Natural killer cell (primary cell): Measurements from ENCODE around the gene MAST2. TPM values are rescaled to one million over a fixed set of nuclear protein-coding genes. Genes with fewer than 3 reads are reported as not detected.

Experiments
- ATAC-seq, 3 donors: fragments of 150-1000 bp in 2 of 3; fragments of 200-7000 bp in 1 of 3; cut with Tn5 transposase; 1 replicate in 1 of 3; 2 replicates in 2 of 3; pipeline ENCODE4 v1.10.0; 2021; ENCODE audit warnings: mild to moderate bottlenecking in 2 of 3, moderate library complexity in 2 of 3
- DNase-seq, 2 donors: peaks; one replicate each; pipeline versions ENCODE4 v3.0.0 to v3.0.0-alpha.2; 2013 to 2021; ENCODE audit warnings: mixed read lengths in 1 of 2
- H3K27ac ChIP-seq: one replicate; pipeline ENCODE4 v1.5.1; 2013; ENCODE audit warnings: mild to moderate bottlenecking, low read length
- H3K27me3 ChIP-seq: one replicate; pipeline ENCODE4 v1.6.1; 2013; ENCODE audit warnings: low read length; ENCODE audit not compliant: control insufficient read depth, insufficient read depth
- H3K36me3 ChIP-seq: one replicate; pipeline ENCODE4 v1.6.1; 2013; ENCODE audit warnings: low read length; ENCODE audit not compliant: control insufficient read depth, insufficient read depth
- H3K4me1 ChIP-seq: one replicate; pipeline ENCODE4 v1.6.1; 2013; ENCODE audit warnings: low read length; ENCODE audit not compliant: control insufficient read depth, insufficient read depth
- H3K4me3 ChIP-seq: one replicate; pipeline ENCODE4 v1.5.1; 2013; ENCODE audit warnings: low read length
- H3K9me3 ChIP-seq: one replicate; pipeline ENCODE4 v1.6.1; 2013; ENCODE audit warnings: low read length; ENCODE audit not compliant: control insufficient read depth, insufficient read depth
- H3K27ac Mint-ChIP-seq, 2 donors: one replicate each; pipeline ENCODE4 v1.8.0; 2022; ENCODE audit warnings: mild to moderate bottlenecking in 2 of 2, mixed read lengths in 2 of 2, moderate library complexity in 1 of 2
- H3K27me3 Mint-ChIP-seq, 2 donors: one replicate each; pipeline ENCODE4 v1.8.0; 2022; ENCODE audit warnings: low read depth in 2 of 2, mixed read lengths in 2 of 2
- H3K36me3 Mint-ChIP-seq: one replicate; pipeline ENCODE4 v1.8.0; 2022; ENCODE audit warnings: mixed read lengths
- H3K4me1 Mint-ChIP-seq, 2 donors: one replicate each; pipeline ENCODE4 v1.8.0; 2022; ENCODE audit warnings: mixed read lengths in 2 of 2
- H3K4me3 Mint-ChIP-seq: one replicate; pipeline ENCODE4 v1.8.0; 2022; ENCODE audit warnings: mild to moderate bottlenecking, moderate library complexity, mixed read lengths
- H3K9me3 Mint-ChIP-seq, 2 donors: one replicate each; pipeline ENCODE4 v1.8.0; 2022; ENCODE audit warnings: mixed read lengths in 2 of 2
- WGBS: methylation state at CpG from one replicate; pipeline ENCODE4 v1.1.7; 2013; ENCODE audit warnings: missing lambda C conversion rate; ENCODE audit not compliant: insufficient coverage; 5-methylcytosine and 5-hydroxymethylcytosine counted together
- intact Hi-C: fragments of 100-400 bp; cut with micrococcal nuclease; formaldehyde crosslinking; loops from one replicate; pipeline ENCODE4 v1.14.2; 2022
- total RNA-seq, 4 donors: library from RNA; stranded (reverse); fragments of 120-200 nt in 1 of 4; gene quantifications; one replicate each; pipeline versions ENCODE4 v1.2.3 to v1.2.4, GENCODE V29; 2013 to 2022
- TF ChIP-seq, protein P1 (sequence below): fragments of 200-600 bp; IDR thresholded peaks from one replicate; pipeline ENCODE4 v1.8.0; 2022; ENCODE audit warnings: antibody characterized with exemption

MAST2 gene
- total RNA-seq, 3 donors from 2014 or later (not counting 1 experiment from before 2014, with no cell fraction given): 25.3 to 28.6 (median 27.9) TPM

DNA sequence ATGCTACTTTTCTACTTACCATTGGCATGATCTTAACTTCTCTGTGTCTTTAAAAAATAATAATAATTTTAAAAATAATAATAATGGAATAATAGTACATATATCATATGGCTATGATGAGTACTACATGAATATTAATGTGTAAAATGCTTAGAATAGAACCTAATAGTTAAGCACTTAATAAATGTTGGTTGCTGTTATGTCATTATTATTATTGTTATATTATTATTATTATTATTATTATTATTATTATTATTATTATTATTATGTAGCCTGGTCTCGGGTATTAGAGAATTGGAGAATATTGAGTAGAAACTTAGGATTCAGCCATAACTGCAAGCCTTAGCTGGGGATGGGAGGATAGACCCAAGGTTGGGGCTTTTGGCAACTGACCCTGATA, 108.2 kb downstream of the MAST2 start:
- Histone ChIP-seq H3K4me1 (peaks cover 3% of the 10 kb centered on the region), H3K27ac (no peak overlapping the region), H3K4me3 (no peak overlapping the region), H3K27me3 (no peaks in the 10 kb centered on the region), H3K9me3 (no peaks in the 10 kb centered on the region), H3K36me3 (no peaks in the 10 kb centered on the region)
- Mint-ChIP-seq H3K36me3 (no peaks in the 10 kb centered on the region), H3K27me3 (no peaks in the 10 kb centered on the region), H3K4me3 (no peak overlapping the region), H3K27ac (no peak overlapping the region), H3K9me3 (no peaks in the 10 kb centered on the region), H3K4me1 (peaks cover 10 to 11% of the 10 kb centered on the region in 2 donors)
- WGBS: 100% methylated on average over 1 of the region's 1 CpG
- ATAC-seq: no peak
- intact Hi-C loops: no loop called here
- TF ChIP-seq, protein P1, sequence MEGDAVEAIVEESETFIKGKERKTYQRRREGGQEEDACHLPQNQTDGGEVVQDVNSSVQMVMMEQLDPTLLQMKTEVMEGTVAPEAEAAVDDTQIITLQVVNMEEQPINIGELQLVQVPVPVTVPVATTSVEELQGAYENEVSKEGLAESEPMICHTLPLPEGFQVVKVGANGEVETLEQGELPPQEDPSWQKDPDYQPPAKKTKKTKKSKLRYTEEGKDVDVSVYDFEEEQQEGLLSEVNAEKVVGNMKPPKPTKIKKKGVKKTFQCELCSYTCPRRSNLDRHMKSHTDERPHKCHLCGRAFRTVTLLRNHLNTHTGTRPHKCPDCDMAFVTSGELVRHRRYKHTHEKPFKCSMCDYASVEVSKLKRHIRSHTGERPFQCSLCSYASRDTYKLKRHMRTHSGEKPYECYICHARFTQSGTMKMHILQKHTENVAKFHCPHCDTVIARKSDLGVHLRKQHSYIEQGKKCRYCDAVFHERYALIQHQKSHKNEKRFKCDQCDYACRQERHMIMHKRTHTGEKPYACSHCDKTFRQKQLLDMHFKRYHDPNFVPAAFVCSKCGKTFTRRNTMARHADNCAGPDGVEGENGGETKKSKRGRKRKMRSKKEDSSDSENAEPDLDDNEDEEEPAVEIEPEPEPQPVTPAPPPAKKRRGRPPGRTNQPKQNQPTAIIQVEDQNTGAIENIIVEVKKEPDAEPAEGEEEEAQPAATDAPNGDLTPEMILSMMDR: no peak
- DNase-seq: no peak

DNA sequence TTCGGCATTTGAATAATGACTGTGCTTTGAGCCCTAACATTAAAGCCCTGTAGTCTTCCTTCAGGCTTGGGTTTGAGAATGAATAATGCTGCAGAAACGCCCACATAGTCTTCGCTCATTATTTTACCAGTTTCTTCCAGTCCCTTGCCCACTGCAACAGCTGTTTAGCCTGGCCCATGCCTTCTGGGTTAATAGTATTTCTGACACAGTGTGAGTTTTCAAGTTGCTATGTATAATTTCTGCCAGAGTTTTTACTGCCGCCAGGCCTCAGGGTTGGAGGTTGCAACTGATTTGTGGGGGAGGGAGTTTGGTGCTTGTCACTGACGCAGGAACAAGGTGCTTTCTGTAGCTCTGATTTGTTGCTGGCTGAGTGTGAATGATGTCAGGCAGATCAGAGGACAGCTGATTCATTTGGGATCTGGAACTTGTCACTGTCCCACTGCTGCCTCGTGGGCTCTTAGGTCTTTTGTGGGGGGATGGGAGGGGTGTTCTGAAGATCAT, 109.8 kb downstream of the MAST2 start:
- no peaks in the 10 kb centered on the region for H3K9me3 Mint-ChIP-seq
- intact Hi-C loops: no loop called here
- Histone ChIP-seq H3K27me3 (no peaks in the 10 kb centered on the region), H3K27ac (no peak overlapping the region), H3K4me3 (no peak overlapping the region), H3K36me3 (no peaks in the 10 kb centered on the region), H3K9me3 (no peaks in the 10 kb centered on the region), H3K4me1 (peaks cover 3% of the 10 kb centered on the region)
- DNase-seq (peak in 1 of 2 donors; percentile 9), ATAC-seq (peak in 2 of 3 donors; percentile 43 to 67)
- no peaks in the 10 kb centered on the region for H3K36me3 Mint-ChIP-seq
- no peaks in the 10 kb centered on the region for H3K27me3 Mint-ChIP-seq
- TF ChIP-seq, protein P1: no peak
- WGBS: 88% methylated on average over 6 of the region's 6 CpGs
- no peak overlapping the region for H3K27ac Mint-ChIP-seq
- no peak overlapping the region for H3K4me3 Mint-ChIP-seq
- H3K4me1 Mint-ChIP-seq: peaks cover 10 to 11% of the 10 kb centered on the region in 2 donors

DNA sequence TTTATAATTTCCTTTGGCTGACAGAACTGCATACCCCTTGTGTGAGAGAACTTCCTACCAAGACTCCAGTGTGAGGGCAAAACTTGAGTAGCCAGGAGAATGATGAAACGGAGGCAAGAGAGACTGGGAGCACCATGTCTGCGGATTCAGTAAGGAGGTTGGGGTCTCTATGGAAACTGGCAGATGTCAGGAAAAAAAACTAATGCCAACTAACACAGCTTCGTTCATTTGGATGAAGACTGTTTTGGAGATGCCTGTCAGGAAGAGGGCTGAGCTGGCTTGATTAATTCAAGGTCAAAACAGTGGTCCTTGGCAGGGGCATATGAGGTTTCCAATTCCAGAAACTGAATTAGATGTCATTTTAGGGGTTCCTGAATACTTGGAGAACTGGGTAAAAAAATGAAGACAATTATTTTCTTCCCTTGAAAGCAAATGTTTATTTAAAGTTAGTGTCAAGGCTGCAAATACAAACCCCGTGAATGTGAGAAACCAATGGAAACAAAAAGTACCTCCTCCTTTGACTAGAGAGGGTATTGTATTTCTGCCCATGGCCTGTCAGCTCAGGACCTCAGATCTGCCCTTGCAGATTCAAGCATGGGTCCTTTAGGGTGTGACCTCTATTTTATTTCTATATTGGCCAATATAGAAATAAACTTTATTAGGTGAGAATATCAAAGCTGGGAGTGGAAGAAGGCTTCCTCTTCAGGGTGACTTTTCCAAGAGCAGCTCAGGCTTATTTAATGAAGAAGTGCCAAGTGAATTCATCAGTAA, 110.5 kb downstream of the MAST2 start:
- Histone ChIP-seq H3K9me3 (no peaks in the 10 kb centered on the region), H3K4me3 (no peak overlapping the region), H3K27me3 (no peaks in the 10 kb centered on the region), H3K4me1 (peaks cover 3% of the 10 kb centered on the region), H3K36me3 (no peaks in the 10 kb centered on the region), H3K27ac (no peak overlapping the region)
- no peak overlapping the region for H3K27ac Mint-ChIP-seq
- H3K4me1 Mint-ChIP-seq: peaks cover 10 to 11% of the 10 kb centered on the region in 2 donors
- no peaks in the 10 kb centered on the region for H3K27me3 Mint-ChIP-seq
- TF ChIP-seq, protein P1: no peak
- no peaks in the 10 kb centered on the region for H3K36me3 Mint-ChIP-seq
- H3K9me3 Mint-ChIP-seq: no peaks in the 10 kb centered on the region
- 92% methylated on average over 3 of the region's 4 CpGs for WGBS
- ATAC-seq: no peak
- no peak overlapping the region for H3K4me3 Mint-ChIP-seq
- intact Hi-C loops: no loop called here
- DNase-seq: no peak
